Measurements from ENCODE around the gene AKAIN1.

GRCh38 chr18:5132987-5133386 lies 64.1 kb downstream of the AKAIN1 start:
- no peak for TF ChIP-seq CTCF (conservative IDR thresholded peaks at IDR 0.05; ENCODE audit: low read length)
- no peak for TF ChIP-seq EZH2phosphoT487 (IDR thresholded peaks at IDR 0.05; ENCODE audit: borderline replicate concordance, low read depth, low read length)
